Measurements from ENCODE around the gene LTBP1.

The LTBP1 gene

GRCh38 chr2:33110461-33110860, 163.7 kb downstream of the LTBP1 start:
- ChIA-PET CTCF (interaction anchor here (0.5 kb wide), 1 partner anchor 270 kb away, joined by 3 read pairs; no protein-coding TSS in a partner anchor), POLR2A (ENCODE audit: low non-redundant PET) (no interaction called here)
- no peak for TF ChIP-seq CTCF (conservative IDR thresholded peaks at IDR 0.05; ENCODE audit: low read depth)
- no peak for DNase-seq (ENCODE audit: low spot score)
- no peak overlapping the region for H3K27ac ChIP-seq

GRCh38 chr2:33111002-33111446, 164.3 kb downstream of the LTBP1 start:
- ChIA-PET CTCF (interaction anchor here (0.5 to 0.6 kb wide), 2 partner anchors 269 to 719 kb away, joined by 3 read pairs; no protein-coding TSS in a partner anchor), POLR2A (ENCODE audit: low non-redundant PET) (no interaction called here)
- no peak overlapping the region for H3K27ac ChIP-seq
- DNase-seq (ENCODE audit: low spot score): no peak
- TF ChIP-seq CTCF (conservative IDR thresholded peaks at IDR 0.05; ENCODE audit: low read depth): no peak

- DNase-seq (ENCODE audit: low spot score): no peak
- ChIA-PET CTCF (no interaction called here), POLR2A (ENCODE audit: low non-redundant PET) (no interaction called here)
- H3K27ac ChIP-seq: no peak overlapping the region
- no peak for TF ChIP-seq CTCF (conservative IDR thresholded peaks at IDR 0.05; ENCODE audit: low read depth)
Observed at GRCh38 chr2:33115196-33115595, 168.4 kb downstream of the LTBP1 start.

GRCh38 chr2:33115728-33116127, 169.0 kb downstream of the LTBP1 start:
- ChIA-PET POLR2A (ENCODE audit: low non-redundant PET) (no interaction called here), CTCF (no interaction called here)
- no peak for DNase-seq (ENCODE audit: low spot score)
- TF ChIP-seq CTCF (conservative IDR thresholded peaks at IDR 0.05; ENCODE audit: low read depth): no peak
- H3K27ac ChIP-seq: no peak overlapping the region

- no peak for TF ChIP-seq CTCF (conservative IDR thresholded peaks at IDR 0.05; ENCODE audit: low read depth)
- ChIA-PET CTCF (no interaction called here), POLR2A (ENCODE audit: low non-redundant PET) (no interaction called here)
Observed at GRCh38 chr2:33116799-33117198, 170.0 kb downstream of the LTBP1 start.

GRCh38 chr2:33118651-33119050, 171.9 kb downstream of the LTBP1 start:
- POLR2A ChIA-PET (ENCODE audit: low non-redundant PET): no interaction called here
- H3K27ac ChIP-seq: no peak overlapping the region
- TF ChIP-seq CTCF (conservative IDR thresholded peaks at IDR 0.05; ENCODE audit: low read depth): no peak
- CTCF ChIA-PET: no interaction called here
- DNase-seq (ENCODE audit: low spot score): no peak

More at GRCh38 chr2:33116799-33117198, 170.0 kb downstream of the LTBP1 start:
- no peak for DNase-seq (ENCODE audit: low spot score)
- H3K27ac ChIP-seq: no peak overlapping the region

GRCh38 chr2:33121416-33121815, 174.7 kb downstream of the LTBP1 start:
- no peak for DNase-seq (ENCODE audit: low spot score)
- H3K27ac ChIP-seq: no peak overlapping the region
- ChIA-PET CTCF (no interaction called here), POLR2A (ENCODE audit: low non-redundant PET) (no interaction called here)
- TF ChIP-seq CTCF (conservative IDR thresholded peaks at IDR 0.05; ENCODE audit: low read depth): no peak

All from RWPE1 (cell line).